GM12873 (cell line): Measurements from ENCODE around the gene REPS2.

ENCODE experiments used
- TF ChIP-seq, protein P1 (sequence below): IDR thresholded peaks from 2 replicates; pipeline ENCODE4 v1.5.1; 2012; ENCODE audit warnings: low read depth, mild to moderate bottlenecking, moderate library complexity, low read length, control low read depth; ENCODE audit not compliant: insufficient read depth; ENCODE audit errors: missing control alignments

The REPS2 gene

DNA sequence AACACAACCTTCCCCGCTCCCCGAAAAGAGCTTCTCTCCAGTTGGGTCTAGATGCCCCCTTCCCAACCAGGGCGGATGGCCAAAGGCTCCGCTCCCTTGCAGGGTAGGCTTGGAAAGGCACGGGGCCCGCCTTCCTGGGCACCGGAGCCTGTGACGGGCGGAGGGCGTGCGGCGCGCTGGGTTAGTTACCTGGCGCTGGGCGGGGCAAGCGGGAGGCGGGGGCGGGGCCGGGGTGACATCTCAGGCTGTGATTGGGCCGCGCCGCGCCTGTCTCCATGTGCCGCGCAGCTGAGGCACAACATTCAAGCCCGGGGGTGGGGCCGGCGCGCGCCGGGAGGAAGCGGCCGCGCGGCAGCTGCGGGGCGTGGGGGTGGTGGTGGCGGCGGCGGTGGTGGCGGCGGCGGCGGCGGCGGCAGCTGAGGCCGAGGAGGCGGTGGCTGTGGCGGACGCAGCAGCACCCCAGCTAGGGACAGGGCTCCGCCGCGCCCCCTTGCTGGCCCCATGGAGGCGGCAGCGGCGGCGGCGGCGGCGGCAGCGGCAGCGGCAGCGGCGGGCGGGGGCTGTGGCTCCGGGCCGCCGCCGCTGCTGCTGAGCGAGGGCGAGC, at the start of gene REPS2:
REPS2 (plus strand) TSS at position 298 of the 604 bp plus-strand sequence; CDS start at position 502, 204 bp downstream.
- TF ChIP-seq, protein P1, sequence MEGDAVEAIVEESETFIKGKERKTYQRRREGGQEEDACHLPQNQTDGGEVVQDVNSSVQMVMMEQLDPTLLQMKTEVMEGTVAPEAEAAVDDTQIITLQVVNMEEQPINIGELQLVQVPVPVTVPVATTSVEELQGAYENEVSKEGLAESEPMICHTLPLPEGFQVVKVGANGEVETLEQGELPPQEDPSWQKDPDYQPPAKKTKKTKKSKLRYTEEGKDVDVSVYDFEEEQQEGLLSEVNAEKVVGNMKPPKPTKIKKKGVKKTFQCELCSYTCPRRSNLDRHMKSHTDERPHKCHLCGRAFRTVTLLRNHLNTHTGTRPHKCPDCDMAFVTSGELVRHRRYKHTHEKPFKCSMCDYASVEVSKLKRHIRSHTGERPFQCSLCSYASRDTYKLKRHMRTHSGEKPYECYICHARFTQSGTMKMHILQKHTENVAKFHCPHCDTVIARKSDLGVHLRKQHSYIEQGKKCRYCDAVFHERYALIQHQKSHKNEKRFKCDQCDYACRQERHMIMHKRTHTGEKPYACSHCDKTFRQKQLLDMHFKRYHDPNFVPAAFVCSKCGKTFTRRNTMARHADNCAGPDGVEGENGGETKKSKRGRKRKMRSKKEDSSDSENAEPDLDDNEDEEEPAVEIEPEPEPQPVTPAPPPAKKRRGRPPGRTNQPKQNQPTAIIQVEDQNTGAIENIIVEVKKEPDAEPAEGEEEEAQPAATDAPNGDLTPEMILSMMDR: no peak

DNA sequence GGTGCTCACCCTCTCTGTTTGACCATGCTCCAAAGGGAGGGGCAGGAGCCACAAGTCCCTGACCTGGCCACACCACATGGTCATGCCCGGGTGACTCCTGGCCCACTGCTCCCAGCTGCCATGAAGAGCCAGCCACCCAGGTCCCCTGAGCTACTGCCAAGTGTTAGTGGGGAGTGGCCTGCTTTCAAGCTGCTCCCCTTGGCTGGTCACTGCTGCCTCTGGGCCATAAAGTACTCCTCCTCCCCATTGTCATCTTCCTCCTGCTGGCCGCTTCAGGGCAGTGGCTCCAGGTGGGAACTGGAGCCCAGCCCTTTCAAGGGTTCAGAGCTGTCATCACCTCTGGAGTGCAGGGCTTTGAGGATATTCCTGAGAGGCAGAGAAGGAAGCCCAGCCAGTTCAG, 49.0 kb upstream of the REPS2 start:
- TF ChIP-seq, protein P1: no peak

DNA sequence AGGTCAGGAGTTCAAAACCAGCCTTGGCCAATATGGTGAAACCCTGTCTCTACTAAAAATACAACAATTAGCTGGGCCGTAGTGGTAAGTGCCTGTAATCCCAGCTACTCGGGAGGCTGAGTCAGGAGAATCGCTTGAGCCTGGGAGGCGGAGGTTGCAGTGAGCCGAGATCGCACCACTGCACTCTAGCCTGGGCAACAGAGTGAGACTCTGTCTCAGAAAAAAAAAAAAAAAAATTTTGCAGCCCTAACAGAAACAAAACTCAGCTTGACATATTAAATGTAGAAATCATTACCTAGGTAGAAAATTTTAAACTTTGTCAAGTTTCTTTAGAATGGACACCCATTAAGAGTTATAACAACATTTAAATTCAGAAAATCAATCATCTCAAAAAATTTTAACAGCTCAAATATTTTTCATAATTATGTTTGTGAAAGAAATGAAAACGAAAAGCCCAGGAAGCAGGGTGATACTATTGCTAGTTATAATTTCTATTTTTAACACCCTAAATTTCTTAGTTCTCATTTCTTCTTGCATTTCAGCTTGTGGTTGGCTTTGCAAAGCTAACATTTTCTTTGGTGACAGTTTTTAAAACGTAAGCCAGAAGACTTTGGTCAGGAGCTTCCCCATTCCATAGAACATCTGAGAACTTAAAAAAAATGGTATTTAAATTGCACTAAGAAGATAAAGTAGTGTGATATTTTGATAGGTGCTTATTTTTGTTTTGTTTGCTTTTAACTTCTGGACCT, 43.0 kb upstream of the REPS2 start:
- TF ChIP-seq, protein P1: no peak

DNA sequence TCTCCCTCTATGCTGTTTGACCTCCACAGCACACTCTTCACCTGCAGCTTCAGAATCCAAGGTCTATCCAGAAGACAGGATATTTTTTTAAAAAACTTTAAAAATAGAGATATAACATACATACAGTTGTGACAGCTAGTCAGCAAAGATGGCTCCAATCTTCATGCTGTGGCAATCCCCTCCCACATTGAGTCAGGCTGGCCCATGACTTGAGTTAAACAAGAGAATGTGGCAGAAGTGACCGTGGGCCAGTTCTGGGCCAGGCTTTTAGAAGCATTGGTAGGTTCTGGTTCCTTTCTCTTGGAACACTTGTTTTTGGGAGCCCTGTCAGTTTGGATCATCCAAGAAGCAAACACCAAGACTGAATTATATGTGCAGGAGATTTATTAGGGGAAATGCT, 36.1 kb upstream of the REPS2 start:
- TF ChIP-seq, protein P1: no peak

DNA sequence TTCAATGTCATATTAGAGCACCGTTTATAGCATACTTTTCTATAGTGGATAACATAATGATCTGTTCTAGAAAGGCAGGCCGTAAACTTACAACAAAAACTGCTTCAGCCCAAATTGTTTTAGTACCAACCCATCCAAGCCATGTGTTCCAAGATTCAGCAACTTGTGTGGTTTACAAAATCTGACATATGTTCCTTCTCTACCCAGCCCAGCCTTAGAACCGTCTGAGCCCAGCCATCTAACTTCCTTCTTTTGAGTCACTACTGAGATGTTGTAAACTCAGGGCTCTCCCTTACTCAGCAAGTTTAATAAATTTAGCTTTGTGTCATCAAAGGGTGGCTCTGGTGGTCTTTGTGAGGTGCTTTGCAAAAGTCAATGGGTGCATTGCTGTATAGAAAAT, 32.4 kb upstream of the REPS2 start:
- TF ChIP-seq, protein P1: no peak

DNA sequence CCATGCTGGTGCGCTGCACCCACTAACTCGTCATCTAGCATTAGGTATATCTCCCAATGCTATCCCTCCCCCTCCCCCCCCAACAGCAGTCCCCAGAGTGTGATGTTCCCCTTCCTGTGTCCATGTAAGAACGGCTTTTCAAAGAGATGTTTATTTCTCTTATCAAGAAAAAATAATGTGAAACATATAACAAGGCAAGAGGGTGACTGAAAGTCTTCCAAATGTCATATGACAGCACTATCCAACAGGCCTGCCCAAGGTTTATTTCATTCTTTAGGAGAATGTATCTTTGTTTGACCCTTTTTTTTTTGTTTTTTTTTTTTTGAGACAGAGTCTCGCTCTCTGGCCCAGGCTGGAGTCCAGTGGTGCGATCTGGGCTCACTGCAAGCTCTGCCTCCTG, 29.9 kb upstream of the REPS2 start:
- TF ChIP-seq, protein P1: no peak

DNA sequence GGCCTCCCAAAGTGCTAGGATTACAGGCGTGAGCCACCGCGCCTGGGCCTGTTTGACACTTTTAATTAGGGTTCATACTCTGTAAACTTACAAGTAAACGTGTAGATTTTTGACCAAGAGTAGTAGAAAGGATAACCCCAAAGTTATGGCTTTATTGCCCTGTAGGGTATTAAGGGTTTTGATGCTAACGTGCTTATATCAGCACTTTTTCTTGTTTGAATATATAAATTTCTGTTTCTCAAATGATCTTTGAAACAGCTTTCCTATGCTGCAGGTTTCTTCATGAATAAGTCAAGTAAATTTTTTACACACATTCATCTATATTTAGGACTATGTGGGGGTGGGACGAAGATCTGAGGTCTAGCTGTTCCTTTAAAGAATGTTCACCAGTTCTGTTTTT, 29.3 kb upstream of the REPS2 start:
- TF ChIP-seq, protein P1: no peak
